D341Med (cell line): Measurements from ENCODE around the gene SLC25A29.
A peak's percentile ranks its signal among the peaks of the same experiment; 100 is the strongest.
"Not testable (repeated sequence)": the region's sequence is repeated elsewhere in the genome, so short reads cannot be mapped to it uniquely, and the experiment has no call there.

Source experiments
- DNase-seq: peaks from one replicate; pipeline ENCODE4 v3.0.0; 2012; ENCODE audit warnings: low spot score

Gene SLC25A29

DNA sequence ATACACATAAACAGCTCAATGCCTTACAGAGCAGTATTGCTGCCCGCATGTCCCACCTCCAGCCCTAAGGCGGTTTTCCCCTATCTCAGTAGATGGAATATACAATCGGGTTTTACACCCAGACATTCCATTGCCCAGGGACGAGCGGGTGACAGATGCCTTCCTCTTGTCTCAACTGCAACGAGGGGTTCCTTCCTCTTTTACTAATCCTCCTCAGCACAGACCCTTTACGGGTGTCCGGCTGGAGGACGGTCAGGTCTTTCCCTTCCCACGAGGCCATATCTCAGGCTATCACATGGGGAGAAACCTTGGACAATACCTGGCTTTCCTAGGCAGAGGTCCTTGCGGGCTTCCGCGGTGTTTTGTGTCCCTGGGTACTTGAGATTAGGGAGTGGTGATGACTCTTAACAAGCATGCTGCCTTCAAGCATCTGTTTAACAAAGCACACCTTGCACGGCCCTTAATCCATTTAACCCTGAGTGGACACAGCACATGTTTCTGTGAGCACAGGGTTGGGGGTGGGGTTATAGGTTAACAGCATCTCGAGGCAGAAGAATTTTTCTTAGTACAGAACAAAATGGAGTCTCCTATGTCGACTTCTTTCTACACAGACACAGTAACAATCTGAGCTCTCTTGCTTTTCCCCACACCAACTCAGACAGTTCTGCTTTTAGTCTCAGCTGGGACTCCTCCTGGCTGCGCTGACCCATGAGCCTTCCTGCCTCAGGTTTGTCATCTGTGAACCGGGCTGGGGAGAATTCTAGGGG, 6.0 kb upstream of the SLC25A29 start:
- DNase-seq = not testable (repeated sequence)

DNA sequence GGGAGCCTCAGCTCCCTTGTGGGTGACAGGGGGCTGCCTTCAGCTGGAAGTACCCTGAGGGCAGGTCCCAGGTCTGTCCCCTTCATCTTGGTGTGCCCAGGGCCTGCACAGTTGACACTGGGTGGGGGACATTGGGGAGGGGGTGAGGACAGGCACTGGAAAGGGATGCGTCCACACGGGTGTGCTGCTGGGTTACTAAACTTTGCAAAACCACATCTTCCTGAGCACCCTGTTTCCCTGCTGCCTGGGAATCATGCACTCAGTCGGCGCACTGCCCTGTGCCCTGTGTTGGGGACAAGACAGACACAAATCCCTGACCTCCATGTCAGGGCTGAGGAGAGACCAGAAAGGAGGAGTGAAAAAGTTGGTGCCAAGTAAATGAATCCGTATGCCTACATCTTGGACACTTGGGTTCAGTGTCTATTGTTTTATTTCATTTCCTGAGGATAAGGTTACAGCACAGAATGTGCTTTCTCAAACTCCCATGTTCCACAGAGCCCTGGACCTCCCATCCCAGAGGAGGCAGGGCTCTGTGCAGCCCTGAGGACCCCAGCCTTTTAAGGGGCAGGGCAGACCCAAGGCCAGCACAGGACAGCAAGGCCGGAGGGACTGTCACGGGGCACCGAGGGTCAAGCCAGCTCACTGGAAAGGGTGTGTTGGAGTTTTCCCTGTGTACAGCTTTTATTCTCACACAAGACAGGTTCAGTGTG, 2.9 kb upstream of the SLC25A29 start:
- DNase-seq = no peak

DNA sequence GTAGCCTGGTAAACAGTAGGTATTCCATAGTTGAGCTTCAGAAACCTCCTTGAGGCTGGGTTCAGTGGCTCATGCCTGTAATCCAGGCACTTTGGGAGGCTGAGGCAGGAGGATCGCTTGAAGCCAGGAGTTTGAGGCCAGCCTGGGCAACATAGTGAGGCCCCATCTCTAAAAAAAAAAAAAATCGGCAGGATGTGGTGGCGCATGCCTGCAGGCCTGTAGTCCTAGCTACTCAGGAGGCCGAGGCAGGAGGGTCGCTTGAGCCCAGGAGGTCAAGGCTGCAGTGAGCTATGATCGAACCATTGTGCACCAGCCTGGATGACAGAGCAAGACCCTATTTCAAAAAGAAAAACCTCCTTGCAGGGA, 2.2 kb upstream of the SLC25A29 start:
- DNase-seq = not testable (repeated sequence)

DNA sequence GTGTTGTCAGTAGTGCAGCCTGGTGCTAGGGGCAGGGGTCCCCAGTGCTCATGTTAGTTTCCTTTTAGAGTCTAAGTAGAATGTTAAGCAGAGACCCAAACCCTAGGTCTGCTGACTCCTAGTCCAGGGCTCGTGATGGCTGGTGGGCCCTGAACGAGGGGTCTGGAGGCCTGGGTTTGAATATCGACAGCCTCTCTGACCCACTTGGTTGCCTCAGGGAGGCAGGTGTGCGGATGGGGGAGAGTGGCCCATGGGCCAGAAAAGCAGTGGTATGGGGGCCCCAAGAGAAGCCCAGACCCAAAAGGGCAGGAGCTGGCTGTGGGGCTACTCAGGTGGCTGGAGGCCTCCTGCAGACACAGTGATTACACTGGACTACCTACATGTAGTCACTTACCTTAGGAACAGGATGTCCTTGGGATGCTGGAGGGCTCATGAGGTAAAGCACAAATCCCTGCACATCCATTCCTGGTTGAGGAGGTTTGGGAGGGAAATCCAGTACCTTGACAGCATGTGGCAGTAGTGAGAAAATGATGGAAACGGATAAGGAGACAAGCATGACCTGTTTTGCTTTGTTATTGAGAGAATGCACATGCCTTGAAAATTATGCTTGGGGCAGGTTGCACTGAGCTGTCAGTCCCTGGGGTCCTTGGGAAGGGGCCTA, 1.7 kb upstream of the SLC25A29 start:
- DNase-seq = no peak

DNA sequence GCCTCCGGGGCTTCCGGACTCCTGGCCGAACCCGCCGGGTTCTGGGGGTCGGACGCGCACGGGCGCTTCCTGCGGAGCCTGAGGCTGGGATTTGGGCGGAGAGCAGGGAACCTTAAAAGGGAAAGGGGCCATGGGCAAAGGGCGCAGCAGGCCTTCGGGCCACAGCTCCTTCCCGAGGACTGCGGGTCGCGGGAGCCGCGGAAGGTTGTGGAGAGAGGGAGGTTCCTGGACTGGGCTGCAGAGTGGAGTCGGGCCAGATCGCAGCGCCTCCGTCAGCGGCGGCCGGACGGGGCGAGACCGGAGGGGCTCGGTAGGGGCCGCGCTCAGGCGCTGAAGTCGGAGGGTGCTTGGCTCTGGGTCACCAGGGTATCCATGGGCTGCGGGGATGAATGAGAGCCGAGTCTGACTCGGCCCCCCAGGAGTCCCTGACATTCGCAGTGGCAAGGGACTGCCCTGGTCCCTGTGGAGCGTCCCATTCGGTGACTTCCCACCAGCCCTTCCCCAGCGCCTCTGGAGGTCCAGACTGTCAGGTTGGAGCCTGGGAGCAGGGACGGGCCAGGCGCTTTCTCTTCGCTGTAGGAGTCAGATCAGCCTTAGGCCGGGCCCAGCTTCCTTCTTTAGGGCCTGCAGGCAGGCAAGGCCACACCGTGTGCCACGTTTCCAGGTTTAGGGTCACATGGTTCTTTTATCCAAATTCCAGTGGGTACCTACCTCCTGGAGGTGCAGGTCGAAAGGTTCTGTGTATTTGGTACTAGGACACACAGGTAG, 938 bp upstream of the SLC25A29 start:
- DNase-seq = peak; percentile 52

DNA sequence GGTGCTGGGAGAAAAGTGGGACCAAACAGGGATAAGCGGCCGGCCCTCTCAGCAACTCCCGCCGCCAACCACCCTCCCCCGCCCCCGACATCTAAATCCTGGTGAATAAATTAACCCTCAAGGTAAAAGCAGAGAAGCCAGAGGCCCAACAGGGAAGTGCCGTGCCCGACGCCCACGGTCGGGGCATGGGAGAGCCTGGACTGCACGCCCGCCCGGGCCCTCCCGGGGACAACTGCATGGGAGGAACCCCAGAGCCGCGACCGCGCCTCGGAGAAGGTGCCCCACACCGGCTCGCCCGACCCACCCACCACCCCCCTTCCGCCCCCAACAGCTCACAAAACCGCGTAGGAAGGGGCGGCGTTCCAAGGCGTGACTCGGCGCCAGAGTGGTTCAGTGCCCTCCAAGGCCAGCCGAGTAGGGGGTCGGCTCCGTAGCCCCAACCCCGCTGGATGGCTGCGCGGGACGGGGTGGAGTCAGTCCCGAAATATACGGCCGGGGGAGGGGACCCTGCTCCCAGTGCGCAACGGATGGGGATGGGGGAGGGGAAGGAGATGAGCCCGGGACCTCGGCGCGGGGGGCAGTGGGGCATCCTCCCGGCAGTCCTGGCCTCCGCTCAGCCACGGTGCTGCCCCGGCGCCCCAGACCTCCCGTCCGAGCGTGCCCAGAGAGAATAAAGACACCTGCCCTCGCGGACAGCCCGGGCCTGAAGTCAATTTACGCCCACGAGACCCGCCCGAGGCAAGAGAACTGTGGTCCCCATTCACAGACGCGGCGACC, 732 bp downstream of the SLC25A29 start:
- DNase-seq = peak; percentile 68

DNA sequence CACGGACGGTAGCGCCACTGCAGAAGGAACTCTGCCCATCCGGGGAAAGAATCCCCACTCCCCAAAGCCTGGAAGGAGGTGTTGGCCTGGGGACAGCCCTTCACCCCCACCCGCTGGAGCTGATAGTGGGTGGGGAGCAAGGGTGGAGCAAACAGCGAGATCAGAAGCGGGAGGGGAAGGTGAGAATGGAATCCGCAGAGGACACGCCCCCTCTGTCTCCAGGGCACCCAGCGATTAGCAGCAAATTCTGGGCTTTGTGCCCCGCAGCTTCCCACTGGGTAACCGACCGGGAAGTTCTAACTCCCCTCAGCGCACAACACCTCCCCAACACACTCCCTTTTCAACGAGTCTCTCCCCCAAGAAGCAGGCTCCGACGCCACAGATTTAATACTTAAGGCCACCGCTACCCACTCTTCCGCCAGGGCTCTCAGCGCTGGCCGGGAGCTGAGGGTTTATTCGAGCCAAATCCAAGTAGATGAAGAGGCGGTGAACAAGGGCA, 1.4 kb downstream of the SLC25A29 start:
- DNase-seq = peak; percentile 79

DNA sequence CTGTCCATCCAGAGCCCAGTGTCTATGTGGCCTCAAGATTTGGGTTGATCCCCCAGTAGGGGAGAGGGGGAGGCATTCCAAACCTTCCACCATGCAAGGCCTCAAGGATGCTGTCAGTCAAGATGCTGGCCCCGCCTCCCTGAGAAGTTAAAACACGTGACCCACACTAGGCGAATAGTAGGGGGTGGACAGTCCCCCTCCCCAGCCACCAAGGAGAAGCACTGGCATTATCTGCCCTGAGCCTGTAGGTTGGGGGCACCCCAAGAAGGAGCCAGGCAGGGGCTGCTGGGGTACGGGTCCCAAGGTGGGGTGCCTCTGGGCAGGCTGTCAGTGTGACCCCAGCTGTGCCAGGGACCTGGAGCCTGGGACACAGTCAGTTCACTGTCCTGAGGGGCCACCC, 2.3 kb downstream of the SLC25A29 start:
- DNase-seq = no peak

DNA sequence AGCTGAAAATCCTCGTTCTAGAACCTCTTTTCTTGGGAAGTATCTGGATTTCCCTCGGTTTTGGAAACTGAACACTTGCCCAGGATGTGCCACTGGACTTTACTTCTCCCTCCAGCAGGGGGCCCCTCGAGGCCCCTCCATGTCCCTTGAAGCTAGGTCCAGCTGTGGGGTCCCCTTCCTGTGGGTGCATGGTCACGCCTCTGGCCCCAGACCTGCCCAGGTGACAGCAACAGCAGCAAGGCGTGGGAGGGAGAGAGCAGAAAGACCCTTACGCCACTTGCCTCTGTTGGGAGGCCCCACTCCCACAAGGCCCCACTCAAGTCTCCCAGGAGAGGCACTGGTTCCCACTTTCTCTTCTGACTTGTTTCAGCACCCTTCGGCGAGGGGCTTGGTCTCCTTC, 3.1 kb downstream of the SLC25A29 start:
- peak; percentile 62 for DNase-seq

DNA sequence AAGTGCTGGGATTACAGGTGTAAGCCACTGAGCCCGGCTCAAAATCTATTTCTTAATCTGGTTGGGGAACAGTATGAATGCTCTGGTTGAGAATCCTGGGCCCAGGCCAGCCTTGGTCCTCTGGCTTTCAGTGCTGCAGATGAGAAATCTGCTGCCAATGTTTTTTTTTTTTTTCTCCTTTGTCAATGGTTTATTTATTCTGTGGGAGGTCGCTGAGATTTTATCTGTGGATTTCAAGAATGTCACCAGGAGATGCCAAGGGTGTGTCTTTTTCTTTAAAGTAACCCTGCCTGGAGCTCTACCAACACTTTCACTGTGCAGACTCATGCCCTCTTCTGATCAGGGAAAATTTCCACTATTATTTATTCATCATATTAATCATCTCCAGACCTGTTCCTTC, 3.6 kb downstream of the SLC25A29 start:
- DNase-seq = no peak

DNA sequence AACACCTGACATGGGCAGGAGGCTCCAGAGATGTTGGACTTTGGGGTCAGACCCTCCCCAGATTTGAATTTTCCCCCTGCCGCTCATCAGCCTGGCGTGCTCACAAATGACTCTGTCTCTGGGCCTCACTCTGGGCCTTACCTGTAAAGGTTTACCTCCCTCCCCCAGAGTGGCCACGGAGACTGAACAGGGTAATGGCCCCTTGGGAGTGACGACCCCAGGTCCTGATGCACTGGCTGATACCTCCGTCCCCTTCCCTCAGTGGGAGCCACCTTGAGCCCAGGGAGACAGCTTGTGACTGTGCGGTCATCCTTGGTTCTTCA, 7.0 kb downstream of the SLC25A29 start:
- DNase-seq = no peak

DNA sequence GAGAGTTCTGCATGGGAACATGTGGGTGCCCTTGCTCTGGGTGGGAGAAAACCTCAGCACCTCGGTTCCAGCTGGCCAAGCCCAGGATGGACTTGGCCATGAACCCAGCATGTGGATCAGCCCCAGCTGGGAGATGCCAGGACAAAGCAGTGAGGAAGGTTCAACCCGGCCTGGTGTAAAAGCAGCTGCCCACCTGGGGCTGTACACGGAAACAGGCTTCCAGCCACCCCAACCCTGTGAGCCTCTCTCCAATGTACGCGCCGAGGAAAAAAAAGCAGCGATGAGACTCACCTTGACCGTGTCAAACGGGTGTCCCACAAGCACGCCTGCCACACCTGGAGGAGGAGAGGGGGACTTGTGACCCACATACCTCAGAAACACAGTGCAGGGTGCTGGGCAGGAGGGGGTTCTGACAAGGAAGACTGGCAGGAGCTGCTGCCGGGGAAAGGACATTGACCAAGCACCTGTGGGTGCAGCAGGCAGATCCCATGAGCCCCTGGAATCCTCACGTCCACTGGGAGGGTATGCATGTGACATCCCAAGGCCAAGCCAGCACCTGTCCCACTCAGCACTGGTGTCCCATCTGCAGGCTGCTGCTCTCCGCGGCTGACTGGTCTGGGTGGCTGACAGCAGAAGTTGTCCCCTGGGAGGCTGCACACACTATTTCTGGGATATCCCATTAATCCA, 7.5 kb downstream of the SLC25A29 start:
- no peak for DNase-seq

DNA sequence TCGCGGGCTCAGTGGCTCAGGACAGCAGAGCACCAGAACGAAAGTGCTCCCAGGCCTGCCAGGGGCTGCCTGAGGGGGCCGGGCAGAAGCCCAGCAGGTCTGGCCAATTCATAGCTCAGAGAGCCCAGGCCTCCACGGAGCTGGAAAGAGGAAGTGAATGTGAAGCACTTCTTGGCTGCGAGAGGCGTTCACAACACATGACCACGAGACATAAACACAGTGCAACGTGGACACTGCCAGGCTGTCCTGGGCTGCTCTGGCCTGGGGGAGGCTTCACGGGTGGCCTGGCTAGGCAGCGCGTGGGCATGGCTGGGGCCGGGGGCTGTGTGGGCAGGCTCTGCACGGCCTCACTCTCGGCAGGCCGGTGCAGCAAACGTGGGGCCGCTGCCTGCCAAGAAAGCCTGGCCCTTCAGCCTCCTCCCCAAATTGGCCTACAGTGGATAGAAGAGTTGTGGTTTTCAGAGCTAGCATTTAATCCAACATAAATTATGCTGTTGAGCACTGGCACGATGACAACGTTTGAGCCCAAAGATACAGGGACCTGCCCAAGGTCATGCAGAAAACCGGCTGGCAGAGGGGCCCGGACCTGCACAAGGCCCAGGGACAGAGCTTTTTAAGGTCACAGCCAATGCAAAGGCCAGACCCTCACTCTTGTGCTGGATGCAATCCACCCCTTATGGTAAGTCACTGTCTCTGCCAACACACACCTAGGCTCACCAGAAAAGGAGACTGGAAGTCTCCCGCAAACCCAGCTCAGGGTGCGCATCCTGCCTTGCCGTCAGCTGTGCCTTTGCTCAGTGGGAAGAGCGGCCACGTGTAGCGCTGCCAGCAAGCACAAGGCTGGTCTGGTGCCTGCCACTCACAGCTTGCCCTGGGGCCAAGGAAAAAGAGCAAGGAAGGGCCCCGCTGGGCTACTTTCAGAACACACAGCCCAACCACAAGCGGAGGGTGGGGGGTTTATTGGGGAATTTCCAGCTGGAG, 8.6 kb downstream of the SLC25A29 start:
- DNase-seq = no peak

DNA sequence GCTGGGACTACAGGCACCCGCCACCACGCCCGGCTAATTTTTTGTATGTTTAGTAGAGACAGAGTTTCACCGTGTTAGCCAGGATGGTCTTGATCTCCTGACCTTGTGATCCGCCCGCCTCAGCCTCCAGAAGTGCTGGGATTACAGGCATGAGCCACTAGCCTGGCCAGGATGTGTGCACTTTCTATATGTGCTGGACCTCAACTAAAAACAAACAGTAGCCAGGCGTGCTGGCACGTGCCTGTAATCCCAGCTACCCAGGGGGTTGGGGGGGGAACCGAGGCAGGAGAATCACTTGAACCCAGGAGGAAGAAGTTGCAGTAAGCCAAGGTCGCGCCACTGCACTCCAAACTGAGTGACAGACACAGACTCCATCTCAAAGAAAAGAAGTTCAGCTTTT, 9.5 kb downstream of the SLC25A29 start:
- DNase-seq = not testable (repeated sequence)

DNA sequence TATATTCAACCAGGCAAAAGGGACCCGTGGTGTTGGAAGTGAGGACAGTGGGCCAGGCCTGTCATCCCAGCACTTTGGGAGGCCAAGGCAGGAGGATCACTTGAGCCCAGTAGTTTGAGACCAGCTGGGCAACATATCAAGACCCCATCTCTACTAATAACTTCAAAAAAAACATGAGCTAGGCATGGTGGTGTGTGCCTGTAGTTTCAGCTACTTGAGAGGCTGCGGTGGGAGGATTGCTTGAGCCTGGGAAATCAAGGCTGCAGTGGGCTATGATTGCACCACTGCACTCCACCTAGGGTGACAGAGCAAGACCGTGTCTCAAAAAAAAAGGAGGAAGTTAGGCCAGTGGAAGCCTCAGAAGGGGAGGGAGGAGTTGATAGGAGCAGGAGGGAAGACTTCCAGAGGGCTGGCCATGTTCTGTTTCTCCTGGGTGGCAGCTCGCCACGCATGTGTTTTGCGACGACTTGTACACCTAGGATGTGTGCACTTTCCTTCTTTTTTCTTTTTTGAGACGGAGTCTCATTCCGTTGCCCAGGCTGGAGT, 10.1 kb downstream of the SLC25A29 start:
- DNase-seq = no peak

DNA sequence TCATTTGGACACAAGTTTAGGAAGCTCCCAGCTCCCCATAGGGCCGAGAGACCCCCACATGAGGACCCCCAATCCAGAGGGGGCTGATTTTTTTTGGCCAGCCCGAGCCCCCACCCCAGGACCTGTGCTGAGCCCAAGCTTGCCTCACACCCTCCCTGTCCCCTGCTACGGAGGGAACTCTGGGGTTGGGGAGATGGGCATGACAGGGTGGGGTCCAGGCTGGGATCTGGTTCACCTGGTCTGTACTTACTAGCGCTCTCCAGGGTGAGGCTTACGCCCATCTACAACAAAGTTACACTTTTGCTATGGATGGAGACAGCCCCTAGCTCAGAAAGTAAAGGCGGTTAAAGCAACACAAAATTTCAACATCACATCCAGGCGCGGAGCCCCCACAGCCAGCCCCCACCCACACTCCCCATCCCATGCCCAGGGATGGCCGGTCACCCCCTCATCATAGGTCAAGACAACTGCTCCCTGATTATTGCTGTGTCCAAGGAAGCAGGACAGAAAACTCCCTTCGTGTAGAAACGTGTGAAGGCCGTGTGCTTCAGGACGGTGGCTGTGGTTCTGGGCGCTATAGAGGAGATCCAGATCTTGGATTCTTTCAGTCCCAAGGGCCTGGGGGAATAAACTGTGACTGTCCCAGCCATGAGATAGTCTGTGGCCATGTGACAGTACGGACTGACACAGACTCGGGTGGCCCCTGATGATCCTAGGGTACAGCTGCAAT, 10.7 kb downstream of the SLC25A29 start:
- DNase-seq = no peak

DNA sequence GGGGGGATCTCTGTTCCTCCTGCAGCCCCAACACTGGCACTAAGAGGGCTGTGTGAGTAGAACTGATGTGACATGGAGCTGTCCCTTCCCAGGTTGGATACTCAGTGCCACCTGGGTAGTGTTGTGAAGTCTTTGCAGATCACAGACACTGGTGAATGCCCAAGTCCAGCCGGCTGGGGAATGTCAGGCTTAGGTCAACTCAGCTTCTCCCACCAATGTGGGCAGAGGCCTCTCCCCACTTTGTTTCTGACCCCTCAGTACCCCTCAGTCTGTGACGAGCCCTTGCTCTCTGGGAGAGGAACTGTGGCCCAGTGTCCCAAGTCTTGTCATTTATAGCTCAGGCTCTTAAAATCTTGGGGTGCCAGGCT, 11.3 kb downstream of the SLC25A29 start:
- DNase-seq = no peak

DNA sequence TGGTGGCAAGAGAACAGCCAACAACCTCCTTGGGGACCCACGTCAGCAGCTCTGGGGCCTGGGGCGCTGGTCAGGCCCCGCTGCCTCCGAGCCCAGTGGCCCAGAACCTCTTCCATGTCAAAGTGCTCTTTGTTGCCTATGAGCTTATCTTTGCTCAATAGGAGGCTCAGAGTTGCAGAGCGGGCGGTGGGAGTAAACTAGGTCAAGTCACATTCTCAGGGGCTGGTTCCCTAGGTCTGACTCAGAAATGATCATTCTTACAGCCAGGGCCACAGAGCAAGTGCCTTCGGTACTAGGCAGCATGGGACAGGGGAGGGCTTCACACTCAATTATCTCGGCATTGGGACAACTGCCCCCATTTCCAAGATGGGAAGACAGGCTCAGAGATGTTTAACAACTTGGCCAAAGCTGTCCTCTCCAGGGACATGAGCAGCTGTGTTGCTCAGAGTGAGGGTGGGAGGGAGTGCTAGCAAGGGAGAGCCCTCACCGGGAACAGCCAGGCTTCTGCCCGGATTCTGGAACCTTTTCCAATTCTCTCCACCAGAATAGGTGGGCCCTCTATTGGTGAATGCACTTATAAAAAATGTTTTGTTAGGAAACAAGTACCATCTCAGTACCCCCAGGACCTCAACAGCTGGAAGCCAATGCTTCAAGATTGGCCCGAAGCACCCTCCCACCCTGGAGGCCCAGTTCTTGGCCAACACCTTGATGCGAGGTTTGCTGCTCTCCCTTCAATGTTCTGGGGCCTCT, 11.9 kb downstream of the SLC25A29 start:
- DNase-seq = peak; percentile 34
